ENCODE results near the gene DGKB. TPM values are rescaled to one million over a fixed set of nuclear protein-coding genes. Genes with fewer than 3 reads are reported as not detected.

The DGKB gene
- total RNA-seq, 6 experiments from 2014 or later, result 0.11 to 0.16 (median 0.13) TPM; not detected in 2

DNA sequence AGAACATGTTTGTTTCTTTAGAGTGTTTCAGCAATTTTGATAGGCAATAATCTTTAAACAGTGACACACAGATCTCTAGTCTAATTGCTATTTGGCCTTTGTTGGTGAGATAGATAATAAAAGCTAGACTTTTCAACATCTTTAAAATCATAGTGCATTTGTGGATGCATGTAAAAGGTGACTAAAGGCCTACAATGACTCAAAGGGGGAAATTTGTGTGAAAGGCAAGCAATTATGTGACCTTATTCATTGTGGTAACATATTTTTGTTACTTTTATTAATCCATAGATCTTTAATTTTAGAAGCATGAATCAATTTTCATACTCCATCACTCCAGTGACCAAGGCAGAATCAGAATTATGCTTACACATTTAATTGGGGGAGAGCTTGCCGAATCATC lies 299.7 kb downstream of the DGKB start:
- Histone ChIP-seq H3K9me3 (no peaks in the 10 kb centered on the region), H3K4me1 (no peaks in the 10 kb centered on the region), H3K4me3 (no peak overlapping the region), H3K36me3 (no peaks in the 10 kb centered on the region), H3K27ac (no peak overlapping the region), H3K27me3 (no peaks in the 10 kb centered on the region)
- intact Hi-C loops (cut with DNase I), result no loop called here
- ATAC-seq (no peak), DNase-seq (no peak)
- no peak for TF ChIP-seq POLR2A (IDR thresholded peaks at IDR 0.05)
- TF ChIP-seq, protein P1, sequence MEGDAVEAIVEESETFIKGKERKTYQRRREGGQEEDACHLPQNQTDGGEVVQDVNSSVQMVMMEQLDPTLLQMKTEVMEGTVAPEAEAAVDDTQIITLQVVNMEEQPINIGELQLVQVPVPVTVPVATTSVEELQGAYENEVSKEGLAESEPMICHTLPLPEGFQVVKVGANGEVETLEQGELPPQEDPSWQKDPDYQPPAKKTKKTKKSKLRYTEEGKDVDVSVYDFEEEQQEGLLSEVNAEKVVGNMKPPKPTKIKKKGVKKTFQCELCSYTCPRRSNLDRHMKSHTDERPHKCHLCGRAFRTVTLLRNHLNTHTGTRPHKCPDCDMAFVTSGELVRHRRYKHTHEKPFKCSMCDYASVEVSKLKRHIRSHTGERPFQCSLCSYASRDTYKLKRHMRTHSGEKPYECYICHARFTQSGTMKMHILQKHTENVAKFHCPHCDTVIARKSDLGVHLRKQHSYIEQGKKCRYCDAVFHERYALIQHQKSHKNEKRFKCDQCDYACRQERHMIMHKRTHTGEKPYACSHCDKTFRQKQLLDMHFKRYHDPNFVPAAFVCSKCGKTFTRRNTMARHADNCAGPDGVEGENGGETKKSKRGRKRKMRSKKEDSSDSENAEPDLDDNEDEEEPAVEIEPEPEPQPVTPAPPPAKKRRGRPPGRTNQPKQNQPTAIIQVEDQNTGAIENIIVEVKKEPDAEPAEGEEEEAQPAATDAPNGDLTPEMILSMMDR (IDR thresholded peaks at IDR 0.05), result no peak
- 64% methylated on average over 1 of the region's 1 CpG for WGBS (ENCODE audit: insufficient coverage, low coverage, low lambda C conversion rate, missing lambda C conversion rate)

DNA sequence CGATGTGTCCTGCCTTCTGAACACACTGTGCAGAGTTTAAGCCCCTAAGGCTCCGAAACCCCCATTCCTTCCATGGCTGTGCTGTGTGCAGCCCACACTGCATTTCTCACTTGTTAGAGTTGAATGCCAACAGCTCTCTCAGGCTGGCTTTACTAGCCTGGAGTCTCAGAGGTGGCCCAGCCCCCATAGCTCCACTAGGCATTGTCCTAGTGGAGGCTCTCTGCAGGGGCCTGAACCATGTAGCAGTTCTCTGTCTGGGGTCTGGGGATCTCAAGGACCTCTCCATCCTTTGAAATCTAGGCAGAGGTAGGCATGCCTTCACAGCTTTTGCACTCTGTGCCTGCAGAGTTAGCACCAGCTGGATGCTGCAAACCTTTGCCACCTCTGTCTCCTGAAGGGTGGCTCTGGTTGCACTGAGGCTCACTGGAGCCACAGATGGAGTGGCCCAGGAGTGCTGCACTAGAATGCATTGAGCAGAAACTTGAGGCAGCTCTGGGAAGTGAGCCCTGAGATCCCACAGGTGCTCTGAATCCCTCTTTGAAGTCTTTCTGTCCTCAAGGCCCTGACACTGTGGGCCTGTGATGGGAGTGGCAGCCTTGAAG lies 301.7 kb downstream of the DGKB start:
- no peaks in the 10 kb centered on the region for H3K9me3 ChIP-seq
- no peak for ATAC-seq
- no peaks in the 10 kb centered on the region for H3K4me1 ChIP-seq
- TF ChIP-seq, protein P1 (IDR thresholded peaks at IDR 0.05), result no peak
- TF ChIP-seq POLR2A (IDR thresholded peaks at IDR 0.05), result no peak
- WGBS (ENCODE audit: insufficient coverage, low coverage, low lambda C conversion rate, missing lambda C conversion rate), result 100% methylated on average over 1 of the region's 2 CpGs
- H3K36me3 ChIP-seq, result no peaks in the 10 kb centered on the region
- no peaks in the 10 kb centered on the region for H3K27me3 ChIP-seq
- no peak for DNase-seq
- H3K27ac ChIP-seq, result no peak overlapping the region
- H3K4me3 ChIP-seq, result no peak overlapping the region
- intact Hi-C loops (cut with DNase I), result no loop called here

DNA sequence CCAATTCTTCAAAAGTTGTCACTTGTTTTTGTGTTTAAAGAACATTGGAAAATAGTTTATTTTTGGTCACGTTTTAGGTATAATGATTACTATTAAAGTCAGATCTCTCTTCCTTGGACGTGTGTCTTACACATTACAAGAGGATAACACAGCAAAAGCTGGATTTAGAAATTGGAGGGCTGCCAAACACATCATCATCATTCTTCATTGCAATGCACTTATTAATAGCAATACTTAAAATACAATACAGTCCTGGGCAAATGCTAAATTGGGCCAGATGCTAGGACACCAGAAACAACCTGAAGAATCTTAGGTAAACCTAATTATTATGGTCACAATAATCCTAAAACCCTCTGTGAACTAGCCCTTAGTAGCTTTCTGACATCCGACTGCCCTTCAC lies 303.6 kb downstream of the DGKB start:
- no peak for DNase-seq
- Histone ChIP-seq H3K9me3 (no peaks in the 10 kb centered on the region), H3K4me3 (no peak overlapping the region), H3K27me3 (no peaks in the 10 kb centered on the region), H3K4me1 (no peaks in the 10 kb centered on the region), H3K27ac (no peak overlapping the region), H3K36me3 (no peaks in the 10 kb centered on the region)
- no peak for ATAC-seq
- no peak for TF ChIP-seq POLR2A (IDR thresholded peaks at IDR 0.05)
- TF ChIP-seq, protein P1 (IDR thresholded peaks at IDR 0.05), result no peak
- 62% methylated on average over 3 of the region's 3 CpGs for WGBS (ENCODE audit: insufficient coverage, low coverage, low lambda C conversion rate, missing lambda C conversion rate)
- intact Hi-C loops (cut with DNase I), result no loop called here

DNA sequence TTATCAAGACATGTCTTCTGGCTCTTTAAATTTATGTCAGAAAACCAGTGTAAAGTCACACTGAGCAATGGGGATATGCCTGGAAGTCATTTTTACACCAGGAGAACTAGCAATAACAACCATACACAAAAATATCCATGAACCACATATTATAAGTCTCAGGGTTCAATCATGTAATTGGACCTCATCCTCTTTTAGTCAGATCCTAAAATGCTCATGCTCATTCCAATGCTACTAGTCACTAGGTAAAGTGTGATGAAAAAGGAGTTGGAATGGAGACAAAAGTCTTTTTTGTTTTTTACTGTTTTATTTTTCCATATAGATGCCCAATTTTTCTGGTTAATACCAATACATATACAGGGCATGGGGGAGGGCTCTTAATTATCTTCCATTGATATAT lies 306.1 kb downstream of the DGKB start:
- Histone ChIP-seq H3K27ac (no peak overlapping the region), H3K27me3 (no peaks in the 10 kb centered on the region), H3K4me1 (no peaks in the 10 kb centered on the region), H3K4me3 (no peak overlapping the region), H3K36me3 (no peaks in the 10 kb centered on the region), H3K9me3 (no peaks in the 10 kb centered on the region)
- DNase-seq (no peak), ATAC-seq (no peak)
- intact Hi-C loops (cut with DNase I), result no loop called here
- TF ChIP-seq POLR2A (IDR thresholded peaks at IDR 0.05), result no peak
- TF ChIP-seq, protein P1 (IDR thresholded peaks at IDR 0.05), result no peak

DNA sequence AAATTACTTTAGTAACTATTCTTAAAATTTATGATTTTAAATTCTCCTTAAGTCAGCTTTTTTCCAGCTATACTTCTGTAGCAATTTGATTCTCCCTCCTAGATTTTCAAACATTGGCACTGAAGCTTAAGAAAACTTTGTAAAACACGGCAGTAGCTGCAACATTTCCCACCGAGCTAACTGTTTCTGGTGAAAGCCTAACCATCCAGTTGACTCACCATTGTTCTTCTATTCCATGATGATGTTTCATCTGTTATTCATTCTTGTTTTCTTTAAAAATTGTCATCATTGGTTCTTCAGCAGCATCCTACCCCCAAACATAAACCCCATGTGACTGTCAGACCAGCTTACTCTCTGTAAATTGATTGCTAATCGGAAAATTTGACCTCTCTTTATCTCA lies 312.3 kb downstream of the DGKB start:
- Histone ChIP-seq H3K4me1 (no peaks in the 10 kb centered on the region), H3K27ac (no peak overlapping the region), H3K4me3 (no peak overlapping the region), H3K27me3 (no peaks in the 10 kb centered on the region), H3K9me3 (no peaks in the 10 kb centered on the region), H3K36me3 (no peaks in the 10 kb centered on the region)
- ATAC-seq (no peak), DNase-seq (no peak)
- 79% methylated on average over 3 of the region's 3 CpGs for whole genome bisulfite sequencing (ENCODE audit: insufficient coverage, low coverage, low lambda C conversion rate, missing lambda C conversion rate)
- no peak for TF ChIP-seq POLR2A (IDR thresholded peaks at IDR 0.05)
- TF ChIP-seq, protein P1 (IDR thresholded peaks at IDR 0.05), result no peak
- intact Hi-C loops (cut with DNase I), result no loop called here
